ENCODE measurements around the gene F8A2. TPM values are rescaled to one million over a fixed set of nuclear protein-coding genes. Genes with fewer than 3 reads are reported as not detected.
"Not testable (repeated sequence)": the region's sequence is repeated elsewhere in the genome, so short reads cannot be mapped to it uniquely, and the experiment has no call there.

Gene F8A2
- 1 to 10 TPM in 1 of 4 donors, not detected in 3; 2.0 TPM for total RNA-seq

DNA sequence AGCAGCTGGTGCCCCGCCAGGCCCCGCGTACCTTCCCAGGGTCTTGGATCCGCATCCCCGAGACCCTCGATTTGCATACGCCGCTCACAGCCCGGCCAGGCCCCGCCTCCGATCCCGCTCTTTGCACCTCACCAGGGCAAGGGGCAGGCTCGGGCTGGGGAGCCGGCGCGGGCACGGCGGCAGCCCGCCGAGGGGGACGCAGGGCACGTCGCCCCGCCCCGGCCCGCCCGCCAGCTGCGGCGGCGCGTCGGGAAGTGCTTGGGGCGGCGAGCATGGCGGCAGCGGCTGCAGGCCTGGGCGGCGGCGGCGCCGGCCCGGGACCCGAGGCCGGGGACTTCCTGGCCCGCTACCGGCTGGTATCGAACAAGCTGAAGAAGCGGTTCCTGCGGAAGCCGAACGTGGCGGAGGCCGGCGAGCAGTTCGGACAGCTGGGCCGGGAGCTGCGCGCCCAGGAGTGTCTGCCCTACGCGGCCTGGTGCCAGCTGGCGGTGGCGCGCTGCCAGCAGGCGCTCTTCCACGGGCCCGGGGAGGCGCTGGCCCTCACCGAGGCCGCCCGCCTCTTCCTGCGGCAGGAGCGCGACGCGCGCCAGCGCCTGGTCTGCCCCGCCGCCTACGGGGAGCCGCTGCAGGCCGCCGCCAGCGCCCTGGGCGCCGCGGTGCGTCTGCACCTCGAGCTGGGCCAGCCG lies at the start of gene F8A2:
TSS of gene F8A2 (plus strand) at position 253 of the 686 bp plus-strand sequence. CDS start at position 273, 20 bp downstream.
- TF ChIP-seq, protein P1, sequence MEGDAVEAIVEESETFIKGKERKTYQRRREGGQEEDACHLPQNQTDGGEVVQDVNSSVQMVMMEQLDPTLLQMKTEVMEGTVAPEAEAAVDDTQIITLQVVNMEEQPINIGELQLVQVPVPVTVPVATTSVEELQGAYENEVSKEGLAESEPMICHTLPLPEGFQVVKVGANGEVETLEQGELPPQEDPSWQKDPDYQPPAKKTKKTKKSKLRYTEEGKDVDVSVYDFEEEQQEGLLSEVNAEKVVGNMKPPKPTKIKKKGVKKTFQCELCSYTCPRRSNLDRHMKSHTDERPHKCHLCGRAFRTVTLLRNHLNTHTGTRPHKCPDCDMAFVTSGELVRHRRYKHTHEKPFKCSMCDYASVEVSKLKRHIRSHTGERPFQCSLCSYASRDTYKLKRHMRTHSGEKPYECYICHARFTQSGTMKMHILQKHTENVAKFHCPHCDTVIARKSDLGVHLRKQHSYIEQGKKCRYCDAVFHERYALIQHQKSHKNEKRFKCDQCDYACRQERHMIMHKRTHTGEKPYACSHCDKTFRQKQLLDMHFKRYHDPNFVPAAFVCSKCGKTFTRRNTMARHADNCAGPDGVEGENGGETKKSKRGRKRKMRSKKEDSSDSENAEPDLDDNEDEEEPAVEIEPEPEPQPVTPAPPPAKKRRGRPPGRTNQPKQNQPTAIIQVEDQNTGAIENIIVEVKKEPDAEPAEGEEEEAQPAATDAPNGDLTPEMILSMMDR (IDR thresholded peaks at IDR 0.05; ENCODE audit: low read depth): not testable (repeated sequence)

DNA sequence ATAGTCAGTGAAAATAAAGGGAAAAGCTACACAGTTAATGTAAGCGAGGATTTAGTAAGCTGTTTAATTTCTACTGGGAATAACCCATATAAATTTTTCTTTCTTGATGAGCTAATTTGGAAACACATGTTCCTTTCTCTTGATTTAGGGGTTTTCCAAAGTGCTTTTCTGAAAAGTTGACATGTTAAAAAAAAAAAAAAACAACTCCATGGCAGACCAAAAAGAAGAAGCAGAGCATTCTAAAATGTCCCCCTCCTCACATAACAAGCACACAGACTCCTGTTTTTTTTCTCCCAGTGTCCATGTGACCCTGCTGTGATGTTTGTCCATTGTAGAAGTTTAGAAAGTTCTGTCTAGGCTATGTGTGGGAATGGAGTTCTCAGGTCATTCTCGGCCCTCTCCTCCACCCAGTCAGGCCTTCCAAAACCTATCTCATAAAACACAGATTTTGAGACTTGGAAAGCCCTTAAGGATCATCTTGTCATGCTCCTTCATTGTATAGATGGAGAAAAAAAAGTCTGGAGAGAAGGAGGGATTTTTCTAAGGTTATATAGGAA lies 48.3 kb upstream of the F8A2 start:
- TF ChIP-seq, protein P1 (IDR thresholded peaks at IDR 0.05; ENCODE audit: low read depth): no peak

DNA sequence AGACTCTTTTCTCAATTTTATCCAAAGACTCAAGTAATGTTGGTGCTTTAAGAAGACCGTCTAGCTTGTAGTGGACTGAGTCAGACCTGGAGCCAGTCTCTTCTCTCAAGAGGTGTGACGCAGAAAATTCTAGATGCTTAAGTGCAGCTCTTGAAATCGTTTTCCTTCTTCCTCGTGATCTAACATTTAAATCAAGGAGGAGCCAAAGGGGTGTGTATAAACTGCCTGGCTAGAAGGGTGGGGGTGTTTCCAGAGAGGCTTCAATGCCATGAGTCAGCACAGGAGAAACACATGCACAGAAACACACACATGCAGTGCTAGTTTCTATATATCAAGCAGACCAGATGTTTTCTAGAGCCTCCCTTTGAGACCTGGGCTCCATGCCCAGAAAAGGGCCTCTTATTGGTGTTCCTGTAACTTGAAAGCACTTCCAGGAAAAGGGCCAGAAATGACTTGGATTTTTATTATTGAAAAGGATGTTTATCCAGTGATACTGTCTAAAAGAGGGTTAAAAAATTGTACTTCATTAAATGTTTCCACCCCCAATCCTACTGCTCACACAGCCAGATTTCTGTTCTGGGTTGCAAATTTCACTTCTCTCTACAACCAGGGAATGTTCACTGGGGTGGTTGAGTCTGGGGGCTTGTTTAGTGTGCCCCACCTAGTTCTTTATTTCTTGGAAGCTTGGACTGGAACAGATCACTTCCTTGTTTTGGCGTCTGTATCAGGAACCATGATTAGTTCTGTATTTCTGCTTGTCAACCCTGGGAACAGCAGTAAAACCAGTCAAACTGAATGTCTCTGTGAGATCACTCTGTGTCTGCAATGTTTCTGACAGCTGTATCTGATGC lies 47.2 kb upstream of the F8A2 start, which contains the start of gene CLIC2:
TSS of gene CLIC2 (minus strand) at position 129 of the 851 bp plus-strand sequence. CDS start 187 bp downstream, outside the sequence.
- TF ChIP-seq, protein P1 (IDR thresholded peaks at IDR 0.05; ENCODE audit: low read depth): no peak

DNA sequence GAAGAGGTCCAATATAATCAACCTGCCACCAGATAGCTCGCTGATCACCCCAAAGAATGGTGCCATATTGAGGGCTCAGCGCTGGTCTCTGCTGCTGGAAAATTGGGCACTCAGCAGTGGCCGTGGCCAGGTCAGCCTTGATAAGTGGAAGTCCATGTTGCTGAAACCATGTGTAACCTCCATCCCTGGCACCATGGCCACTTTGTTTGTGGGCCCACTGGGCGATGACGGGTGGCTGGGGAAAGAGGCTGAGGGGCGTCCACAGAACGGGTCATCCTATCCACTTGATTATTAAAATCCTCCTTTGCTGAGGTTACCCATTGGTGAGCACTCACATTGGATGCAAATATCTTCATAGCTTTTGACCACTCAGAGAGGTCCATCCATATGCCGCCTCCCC lies 7.7 kb downstream of the F8A2 start:
- TF ChIP-seq, protein P1 (IDR thresholded peaks at IDR 0.05; ENCODE audit: low read depth): no peak

DNA sequence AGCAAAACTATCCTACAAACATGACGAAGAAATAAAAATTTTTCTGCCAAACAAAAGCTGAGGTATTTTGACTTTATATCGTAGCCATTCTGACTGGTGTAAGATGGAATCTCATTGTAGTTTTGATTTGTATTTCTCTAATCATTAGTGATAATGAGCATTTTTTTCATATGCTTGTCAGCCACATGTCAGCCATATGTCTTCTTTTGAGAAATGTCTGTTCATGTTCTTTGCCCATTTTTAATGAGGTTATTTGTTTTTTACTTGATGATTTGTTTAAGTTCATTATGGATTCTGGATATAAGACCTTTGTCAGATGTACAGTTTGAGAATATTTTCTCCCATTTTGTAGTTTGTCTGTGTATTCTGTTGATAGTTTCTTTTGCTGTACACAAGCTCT lies 24.5 kb downstream of the F8A2 start:
- TF ChIP-seq, protein P1 (IDR thresholded peaks at IDR 0.05; ENCODE audit: low read depth): no peak

DNA sequence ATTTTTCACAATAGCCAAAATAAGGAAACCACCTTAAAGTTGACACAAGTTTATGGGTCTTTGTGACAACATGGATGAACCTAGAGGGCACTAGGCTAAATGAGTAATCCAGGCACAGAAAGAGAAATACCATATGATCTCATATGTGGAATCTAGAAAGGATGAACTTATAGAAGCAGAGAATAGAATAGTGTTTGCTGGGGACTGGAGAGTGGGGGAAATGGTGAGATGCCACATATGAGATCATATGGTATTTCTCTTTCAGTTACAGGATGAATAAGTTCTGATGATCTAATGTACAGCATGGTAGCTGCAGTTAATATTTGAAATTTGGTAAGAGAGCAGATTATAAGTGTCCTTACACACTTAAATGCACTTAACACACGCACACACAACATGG lies 35.9 kb downstream of the F8A2 start:
- TF ChIP-seq, protein P1 (IDR thresholded peaks at IDR 0.05; ENCODE audit: low read depth): no peak

Small RNA genes lying within 50 kb of the gene (small RNA-seq; reads per million reads assigned to genes)
- gene MIR1184-2: not detected

Other genes with a start within 250 kb of the F8A2 start
- 10 to 100 TPM; 21.9 to 44.3 (median 26.8) TPM for gene VBP1, start 165.6 kb upstream of the F8A2 start, total RNA-seq
- under 1 TPM in 2 of 4 donors, not detected in 2; 0.49 to 0.51 TPM for gene RAB39B, start 117.6 kb upstream of the F8A2 start, total RNA-seq
- gene CLIC2, start 47.5 kb upstream of the F8A2 start, total RNA-seq: 10 to 100 TPM; 21.3 to 32.8 (median 27.9) TPM
- 10 to 100 TPM in 2 of 4 donors, 1 to 10 TPM in 2; 4.7 to 37.7 (median 10.2) TPM for gene F8A3, start 76.5 kb downstream of the F8A2 start, total RNA-seq
- gene SPRY3, start 230.5 kb downstream of the F8A2 start, total RNA-seq: 1 to 10 TPM; 1.4 to 4.3 (median 1.5) TPM
- gene TMLHE, start 230.9 kb downstream of the F8A2 start, total RNA-seq: 10 to 100 TPM; 23.3 to 32.0 (median 26.0) TPM